H9 (cell line): ENCODE measurements around the gene LRRC55. TPM values are rescaled to one million over a fixed set of nuclear protein-coding genes. Genes with fewer than 3 reads are reported as not detected.

Experiments
- DNase-seq: peaks from one replicate; pipeline ENCODE4 v3.0.0-alpha.2; 2017
- H2AFZ ChIP-seq: one replicate; pipeline ENCODE4 v1.6.1; 2013; ENCODE audit warnings: mild to moderate bottlenecking, low read length, control low read depth, moderate library complexity
- H2AK5ac ChIP-seq: 2 replicates; pipeline ENCODE4 v1.6.1; 2013; ENCODE audit warnings: low read length, control low read depth, mixed read lengths; ENCODE audit not compliant: insufficient read length
- H2BK120ac ChIP-seq: one replicate; pipeline ENCODE4 v1.6.1; 2013; ENCODE audit warnings: low read depth, mild to moderate bottlenecking, low read length, control low read depth, inconsistent platforms; ENCODE audit not compliant: poor library complexity, severe bottlenecking
- H2BK12ac ChIP-seq: 2 replicates; pipeline ENCODE4 v1.6.1; 2013; ENCODE audit warnings: low read length, control low read depth, mixed read lengths, low read depth; ENCODE audit not compliant: insufficient read length
- H2BK15ac ChIP-seq: 2 replicates; pipeline ENCODE4 v1.6.1; 2013; ENCODE audit warnings: low read depth, low read length, control low read depth
- H2BK20ac ChIP-seq: one replicate; pipeline ENCODE4 v1.6.1; 2013; ENCODE audit warnings: low read depth, mild to moderate bottlenecking, low read length, control low read depth, inconsistent platforms; ENCODE audit not compliant: poor library complexity, severe bottlenecking
- H2BK5ac ChIP-seq: 2 replicates; pipeline ENCODE4 v1.6.1; 2013; ENCODE audit warnings: low read length, control low read depth, mixed read lengths; ENCODE audit not compliant: insufficient read length
- H3K14ac ChIP-seq: 2 replicates; pipeline ENCODE4 v1.6.1; 2013; ENCODE audit warnings: low read length, control low read depth; ENCODE audit not compliant: insufficient read depth
- H3K18ac ChIP-seq: 2 replicates; pipeline ENCODE4 v1.6.1; 2013; ENCODE audit warnings: low read depth, mild to moderate bottlenecking, mixed read lengths, low read length, control low read depth; ENCODE audit not compliant: insufficient read length
- H3K23ac ChIP-seq: 2 replicates; pipeline ENCODE4 v1.6.1; 2013; ENCODE audit warnings: low read length, control low read depth, mixed read lengths, low read depth; ENCODE audit not compliant: insufficient read length
- H3K23me2 ChIP-seq: 2 replicates; pipeline ENCODE4 v1.6.1; 2013; ENCODE audit warnings: low read depth, mild to moderate bottlenecking, mixed read lengths, low read length, control low read depth; ENCODE audit not compliant: insufficient read length, poor library complexity, severe bottlenecking
- H3K27ac ChIP-seq: 2 replicates; pipeline ENCODE4 v1.5.1; 2013; ENCODE audit warnings: low read length, control low read depth, mixed read lengths, low read depth; ENCODE audit not compliant: insufficient read length
- H3K27me3 ChIP-seq: 2 replicates; pipeline ENCODE4 v1.6.1; 2013; ENCODE audit warnings: low read length, control low read depth, inconsistent platforms; ENCODE audit not compliant: insufficient read depth
- H3K4ac ChIP-seq: 2 replicates; pipeline ENCODE4 v1.6.1; 2013; ENCODE audit warnings: low read depth, mild to moderate bottlenecking, control low read depth, inconsistent platforms, low read length, moderate library complexity
- H3K4me1 ChIP-seq: 2 replicates; pipeline ENCODE4 v1.6.1; 2013; ENCODE audit warnings: low read length, control low read depth, inconsistent platforms; ENCODE audit not compliant: insufficient read depth
- H3K4me2 ChIP-seq: 2 replicates; pipeline ENCODE4 v1.6.1; 2013; ENCODE audit warnings: low read length, control low read depth, mixed read lengths; ENCODE audit not compliant: insufficient read length, insufficient read depth
- H3K56ac ChIP-seq: 2 replicates; pipeline ENCODE4 v1.6.1; 2013; ENCODE audit warnings: low read depth, mild to moderate bottlenecking, mixed read lengths, low read length, control low read depth; ENCODE audit not compliant: insufficient read length
- H3K79me1 ChIP-seq: 2 replicates; pipeline ENCODE4 v1.6.1; 2013; ENCODE audit warnings: low read depth, mild to moderate bottlenecking, moderate library complexity, low read length, control low read depth, inconsistent platforms; ENCODE audit not compliant: insufficient read depth, poor library complexity, severe bottlenecking
- H3K79me2 ChIP-seq: 2 replicates; pipeline ENCODE4 v1.6.1; 2013; ENCODE audit warnings: low read length, control low read depth, inconsistent platforms; ENCODE audit not compliant: insufficient read depth
- H3K9ac ChIP-seq: 2 replicates; pipeline ENCODE4 v1.6.1; 2013; ENCODE audit warnings: low read length, control low read depth, mixed read lengths; ENCODE audit not compliant: insufficient read length; ENCODE audit errors: extremely low read depth
- H3K9me3 ChIP-seq: one replicate; pipeline ENCODE4 v1.6.1; 2013; ENCODE audit warnings: low read depth, low read length, inconsistent platforms; ENCODE audit not compliant: control insufficient read depth
- H3T11ph ChIP-seq: one replicate; pipeline ENCODE4 v1.6.1; 2013; ENCODE audit warnings: mild to moderate bottlenecking, low read length, control low read depth, inconsistent platforms
- H4K20me1 ChIP-seq: one replicate; pipeline ENCODE4 v1.6.1; 2013; ENCODE audit not compliant: control insufficient read depth, insufficient read length, insufficient read depth
- H4K5ac ChIP-seq: 2 replicates; pipeline ENCODE4 v1.6.1; 2013; ENCODE audit warnings: low read depth, mild to moderate bottlenecking, mixed read lengths, low read length, control low read depth; ENCODE audit not compliant: insufficient read length
- H4K8ac ChIP-seq: replicated peaks from 2 replicates; pipeline ENCODE4 v1.6.1; 2013; ENCODE audit warnings: low read length, control low read depth, mixed read lengths, low read depth; ENCODE audit not compliant: insufficient read length
- H4K91ac ChIP-seq: 2 replicates; pipeline ENCODE4 v1.6.1; 2013; ENCODE audit warnings: low read depth, mild to moderate bottlenecking, moderate library complexity, mixed read lengths, low read length, control low read depth; ENCODE audit not compliant: insufficient read length
- H3K27ac Mint-ChIP-seq, 3 experiments: 2 replicates in 2 of 3; 3 replicates in 1 of 3; pipeline ENCODE4 v1.8.0; 2020 to 2021; ENCODE audit warnings: mixed read lengths in 3 of 3, mild to moderate bottlenecking in 1 of 3, moderate library complexity in 1 of 3
- H3K27me3 Mint-ChIP-seq: 2 replicates; pipeline ENCODE4 v1.8.0; 2021; ENCODE audit warnings: low read depth, mild to moderate bottlenecking, moderate library complexity, mixed read lengths
- H3K36me3 Mint-ChIP-seq, 3 experiments: 2 replicates in 2 of 3; 3 replicates in 1 of 3; pipeline ENCODE4 v1.8.0; 2020 to 2021; ENCODE audit warnings: low read depth in 3 of 3, mixed read lengths in 3 of 3; ENCODE audit not compliant: insufficient read depth in 1 of 3
- H3K4me1 Mint-ChIP-seq, 2 experiments: 2 replicates each; pipeline ENCODE4 v1.8.0; 2020; ENCODE audit warnings: mixed read lengths in 2 of 2
- H3K4me3 Mint-ChIP-seq, 2 experiments: 2 replicates in 1 of 2; 3 replicates in 1 of 2; pipeline ENCODE4 v1.8.0; 2020 to 2021; ENCODE audit warnings: mild to moderate bottlenecking in 2 of 2, mixed read lengths in 2 of 2, moderate library complexity in 1 of 2
- H3K9me3 Mint-ChIP-seq, 2 experiments: 2 replicates in 1 of 2; 3 replicates in 1 of 2; pipeline ENCODE4 v1.8.0; 2020; ENCODE audit warnings: mild to moderate bottlenecking in 2 of 2, mixed read lengths in 2 of 2, moderate library complexity in 1 of 2
- CTCF ChIP-seq: fragments of 200-600 bp; sonication (generic); conservative IDR thresholded peaks from 3 replicates; pipeline ENCODE4 v1.8.0; 2021; ENCODE audit warnings: antibody characterized with exemption, mild to moderate bottlenecking
- WGBS: extraction: QIAGEN DNeasy Blood & Tissue Kit; methylation state at CpG from one replicate; pipeline ENCODE4 v1.1.7; 2013; ENCODE audit warnings: missing lambda C conversion rate, low lambda C conversion rate, mixed read lengths; ENCODE audit not compliant: insufficient read length; ENCODE audit errors: extremely low coverage; 5-methylcytosine and 5-hydroxymethylcytosine counted together
- total RNA-seq: library from RNA; stranded (reverse); gene quantifications from 2 replicates; pipeline ENCODE4 v1.2.1, GENCODE V29; 2021

Gene LRRC55
- total RNA-seq, 1 experiment from 2014 or later: 1.0 TPM

DNA sequence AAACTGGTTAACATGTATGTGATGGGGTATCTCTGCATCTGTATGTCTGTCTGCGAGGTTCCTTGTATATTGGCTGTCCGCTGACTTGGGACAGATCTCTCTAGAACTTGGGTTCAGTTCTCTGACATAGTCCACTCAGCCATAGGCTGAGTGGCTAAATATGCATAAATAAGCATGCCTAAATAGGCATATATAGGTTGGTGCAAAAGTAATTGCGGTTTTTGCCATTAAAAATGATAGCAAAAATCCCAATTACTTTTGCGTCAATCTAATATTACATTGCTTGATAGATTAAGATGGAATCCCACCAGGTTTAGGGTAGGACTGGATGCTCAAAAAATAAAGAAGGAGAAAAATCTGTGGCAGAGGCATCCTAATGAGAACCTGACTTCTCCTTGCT lies 8.8 kb downstream of the LRRC55 start:
- H3K79me2 ChIP-seq: no peaks in the 10 kb centered on the region
- no peak overlapping the region for H3K18ac ChIP-seq
- H2BK12ac ChIP-seq: no peak overlapping the region
- no peak for TF ChIP-seq CTCF
- H3K4me1 Mint-ChIP-seq: peaks cover 22 to 24% of the 10 kb centered on the region in 2 experiments
- no peaks in the 10 kb centered on the region for H4K20me1 ChIP-seq
- no peak overlapping the region for H2BK5ac ChIP-seq
- no CpG with 5 or more reads among the region's 4 CpGs for WGBS
- H2AK5ac ChIP-seq: no peak overlapping the region
- no peak overlapping the region for H3K4me3 Mint-ChIP-seq
- no peak overlapping the region for H3K4me2 ChIP-seq
- no peak overlapping the region for H3K14ac ChIP-seq
- H3K9me3 Mint-ChIP-seq: no peaks in the 10 kb centered on the region; a peak in 1 of 5 replicates
- no peak overlapping the region for H2BK15ac ChIP-seq
- H3K27ac ChIP-seq: no peak overlapping the region
- no peak overlapping the region for H4K91ac ChIP-seq
- H2BK120ac ChIP-seq: no peak overlapping the region
- no peaks in the 10 kb centered on the region for H3K79me1 ChIP-seq
- H3K36me3 Mint-ChIP-seq: peaks cover 0 to 2% (median 0%) of the 10 kb centered on the region in 3 experiments; a peak in 2 of 7 replicates
- H4K8ac ChIP-seq: no peak overlapping the region
- no peak overlapping the region for H2AFZ ChIP-seq
- H3K9ac ChIP-seq: no peak overlapping the region
- no peaks in the 10 kb centered on the region for H3K9me3 ChIP-seq
- no peak overlapping the region for H3K23ac ChIP-seq
- H3K23me2 ChIP-seq: no peaks in the 10 kb centered on the region
- no peak overlapping the region for H4K5ac ChIP-seq
- H3K27ac Mint-ChIP-seq: peak overlapping the region in 1 of 3 experiments; percentile 24; a peak in 1 of 7 replicates
- no peaks in the 10 kb centered on the region for H3K4me1 ChIP-seq
- H2BK20ac ChIP-seq: no peak overlapping the region
- no peak for DNase-seq
- no peak overlapping the region for H3K4ac ChIP-seq
- H3T11ph ChIP-seq: no peak overlapping the region
- H3K27me3 Mint-ChIP-seq: peaks cover 5% of the 10 kb centered on the region
- no peaks in the 10 kb centered on the region for H3K27me3 ChIP-seq
- no peak overlapping the region for H3K56ac ChIP-seq
